Measurements from ENCODE around the gene ZFAND6. TPM values are rescaled to one million over a fixed set of nuclear protein-coding genes. Genes with fewer than 3 reads are reported as not detected.
"Not testable (repeated sequence)": the region's sequence is repeated elsewhere in the genome, so short reads cannot be mapped to it uniquely, and the experiment has no call there.

The ZFAND6 gene
- total and polyA plus RNA-seq, 2 experiments from 2014 or later, result 104 to 187 TPM

GRCh38 chr15:80036071-80036470 lies 23.4 kb upstream of the ZFAND6 start:
- H3K4me1 ChIP-seq (ENCODE audit: insufficient read depth), result peaks cover 8% of the 10 kb centered on the region
- no peaks in the 10 kb centered on the region for H3K36me3 ChIP-seq (replicated peaks; ENCODE audit: insufficient read depth, low read depth)
- no peak for DNase-seq (ENCODE audit: low spot score)
- H3K9me2 ChIP-seq (replicated peaks; ENCODE audit: insufficient read depth), result no peaks in the 10 kb centered on the region
- no peaks in the 10 kb centered on the region for H3K79me2 ChIP-seq
- WGBS (ENCODE audit: low lambda C conversion rate, missing lambda C conversion rate), result 89% methylated on average over 1 of the region's 1 CpG
- H3K4me2 ChIP-seq, result no peak overlapping the region
- no peaks in the 10 kb centered on the region for H3K27me3 ChIP-seq
- H2AFZ ChIP-seq, result no peak overlapping the region
- no peaks in the 10 kb centered on the region for H3K9me3 ChIP-seq (ENCODE audit: low read depth)
- H4K20me1 ChIP-seq (ENCODE audit: insufficient read depth, poor library complexity, severe bottlenecking), result no peaks in the 10 kb centered on the region
- H3K4me3 ChIP-seq, result no peak overlapping the region
- no peak for TF ChIP-seq EZH2phosphoT487 (IDR thresholded peaks at IDR 0.05; ENCODE audit: low read depth, severe bottlenecking, unreplicated experiment)
- no peak for TF ChIP-seq CTCF (IDR thresholded peaks at IDR 0.05; ENCODE audit: poor library complexity)
- no peak for TF ChIP-seq EZH2 (IDR thresholded peaks at IDR 0.05; ENCODE audit: borderline replicate concordance)
- H3K27ac ChIP-seq, result no peak overlapping the region

- WGBS (ENCODE audit: low lambda C conversion rate, missing lambda C conversion rate), result 89% methylated on average over 3 of the region's 3 CpGs
- no peak for TF ChIP-seq EZH2phosphoT487 (IDR thresholded peaks at IDR 0.05; ENCODE audit: low read depth, severe bottlenecking, unreplicated experiment)
- Histone ChIP-seq H3K9me2 (replicated peaks; ENCODE audit: insufficient read depth) (no peaks in the 10 kb centered on the region), H4K20me1 (ENCODE audit: insufficient read depth, poor library complexity, severe bottlenecking) (no peaks in the 10 kb centered on the region), H3K27ac (no peak overlapping the region), H3K4me2 (no peak overlapping the region), H3K36me3 (replicated peaks; ENCODE audit: insufficient read depth, low read depth) (no peaks in the 10 kb centered on the region), H3K79me2 (no peaks in the 10 kb centered on the region), H3K27me3 (no peaks in the 10 kb centered on the region), H2AFZ (no peak overlapping the region), H3K9me3 (ENCODE audit: low read depth) (no peaks in the 10 kb centered on the region), H3K4me1 (ENCODE audit: insufficient read depth) (no peaks in the 10 kb centered on the region), H3K4me3 (no peak overlapping the region)
- DNase-seq (ENCODE audit: low spot score), result no peak
Measured at GRCh38 chr15:80041494-80042253, 17.8 kb upstream of the ZFAND6 start.

- no peaks in the 10 kb centered on the region for H3K9me2 ChIP-seq (replicated peaks; ENCODE audit: insufficient read depth)
- H4K20me1 ChIP-seq (ENCODE audit: insufficient read depth, poor library complexity, severe bottlenecking), result no peaks in the 10 kb centered on the region
- H2AFZ ChIP-seq, result no peak overlapping the region
- no peak for TF ChIP-seq EZH2 (IDR thresholded peaks at IDR 0.05; ENCODE audit: borderline replicate concordance)
- TF ChIP-seq EZH2phosphoT487 (IDR thresholded peaks at IDR 0.05; ENCODE audit: low read depth, severe bottlenecking, unreplicated experiment), result no peak
- TF ChIP-seq CTCF (IDR thresholded peaks at IDR 0.05; ENCODE audit: poor library complexity), result no peak
- H3K4me2 ChIP-seq, result no peak overlapping the region
- no peaks in the 10 kb centered on the region for H3K4me1 ChIP-seq (ENCODE audit: insufficient read depth)
- WGBS (ENCODE audit: low lambda C conversion rate, missing lambda C conversion rate), result 45% methylated on average over 1 of the region's 1 CpG
- no peak for DNase-seq (ENCODE audit: low spot score)
- no peaks in the 10 kb centered on the region for H3K9me3 ChIP-seq (ENCODE audit: low read depth)
- H3K27me3 ChIP-seq, result no peaks in the 10 kb centered on the region
- no peak overlapping the region for H3K27ac ChIP-seq
- no peaks in the 10 kb centered on the region for H3K36me3 ChIP-seq (replicated peaks; ENCODE audit: insufficient read depth, low read depth)
- H3K4me3 ChIP-seq, result no peak overlapping the region
- no peaks in the 10 kb centered on the region for H3K79me2 ChIP-seq
Measured at GRCh38 chr15:80042568-80042967, 16.9 kb upstream of the ZFAND6 start.

GRCh38 chr15:80045219-80045618 lies 14.3 kb upstream of the ZFAND6 start:
- not testable (repeated sequence) for H2AFZ ChIP-seq; H4K20me1 ChIP-seq (ENCODE audit: insufficient read depth, poor library complexity, severe bottlenecking); H3K4me3 ChIP-seq; H3K27me3 ChIP-seq; DNase-seq (ENCODE audit: low spot score); H3K4me2 ChIP-seq; H3K27ac ChIP-seq; H3K4me1 ChIP-seq (ENCODE audit: insufficient read depth); H3K9me3 ChIP-seq (ENCODE audit: low read depth); H3K36me3 ChIP-seq (replicated peaks; ENCODE audit: insufficient read depth, low read depth); H3K9me2 ChIP-seq (replicated peaks; ENCODE audit: insufficient read depth); H3K79me2 ChIP-seq
- 93% methylated on average over 10 of the region's 10 CpGs for WGBS (ENCODE audit: low lambda C conversion rate, missing lambda C conversion rate)
